ENCODE results near the gene COL9A2. TPM values are rescaled to one million over a fixed set of nuclear protein-coding genes. Genes with fewer than 3 reads are reported as not detected.

The COL9A2 gene
- total RNA-seq, 1 experiment from 2014 or later, result 3.0 TPM

DNA sequence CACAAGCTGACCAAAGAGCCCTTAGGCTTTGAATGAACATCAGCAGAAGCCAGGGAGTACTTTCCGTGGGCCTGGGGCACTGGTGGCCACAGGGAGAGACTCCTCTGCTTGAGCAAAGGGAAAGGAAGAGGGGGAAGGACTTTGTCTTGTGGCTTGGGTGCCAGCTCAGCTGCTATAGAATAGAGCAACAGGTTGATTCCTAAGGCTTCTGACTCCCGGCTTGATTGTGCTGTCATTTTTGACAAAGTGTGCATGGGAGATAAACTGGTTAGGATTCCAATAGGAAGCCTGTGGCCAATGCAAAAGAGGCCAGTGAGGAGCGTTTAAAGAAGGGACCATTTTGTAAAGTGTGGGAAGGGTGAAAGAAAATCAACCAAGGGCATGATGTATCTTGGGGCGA is 44.6 kb upstream of the COL9A2 start:
- no peak overlapping the region for H3K27ac Mint-ChIP-seq (ENCODE audit: unreplicated experiment)
- no peak for DNase-seq
- H3K36me3 Mint-ChIP-seq (ENCODE audit: insufficient read depth, unreplicated experiment), result no peaks in the 10 kb centered on the region
- peaks cover 5% of the 10 kb centered on the region for H3K9me3 Mint-ChIP-seq (ENCODE audit: low read depth, unreplicated experiment)
- H3K4me1 Mint-ChIP-seq (ENCODE audit: low read depth, unreplicated experiment), result no peaks in the 10 kb centered on the region
- CTCF ChIA-PET, result no interaction called here
- H3K27me3 Mint-ChIP-seq (ENCODE audit: unreplicated experiment), result peaks cover 22% of the 10 kb centered on the region
- H3K4me3 Mint-ChIP-seq (ENCODE audit: low read depth, unreplicated experiment), result no peak overlapping the region
- BruUV-seq (replicated peaks), result no TSS peak
- intact Hi-C loops (cut with micrococcal nuclease; ENCODE audit: unreplicated experiment), result no loop called here
- TF ChIP-seq, protein P1, sequence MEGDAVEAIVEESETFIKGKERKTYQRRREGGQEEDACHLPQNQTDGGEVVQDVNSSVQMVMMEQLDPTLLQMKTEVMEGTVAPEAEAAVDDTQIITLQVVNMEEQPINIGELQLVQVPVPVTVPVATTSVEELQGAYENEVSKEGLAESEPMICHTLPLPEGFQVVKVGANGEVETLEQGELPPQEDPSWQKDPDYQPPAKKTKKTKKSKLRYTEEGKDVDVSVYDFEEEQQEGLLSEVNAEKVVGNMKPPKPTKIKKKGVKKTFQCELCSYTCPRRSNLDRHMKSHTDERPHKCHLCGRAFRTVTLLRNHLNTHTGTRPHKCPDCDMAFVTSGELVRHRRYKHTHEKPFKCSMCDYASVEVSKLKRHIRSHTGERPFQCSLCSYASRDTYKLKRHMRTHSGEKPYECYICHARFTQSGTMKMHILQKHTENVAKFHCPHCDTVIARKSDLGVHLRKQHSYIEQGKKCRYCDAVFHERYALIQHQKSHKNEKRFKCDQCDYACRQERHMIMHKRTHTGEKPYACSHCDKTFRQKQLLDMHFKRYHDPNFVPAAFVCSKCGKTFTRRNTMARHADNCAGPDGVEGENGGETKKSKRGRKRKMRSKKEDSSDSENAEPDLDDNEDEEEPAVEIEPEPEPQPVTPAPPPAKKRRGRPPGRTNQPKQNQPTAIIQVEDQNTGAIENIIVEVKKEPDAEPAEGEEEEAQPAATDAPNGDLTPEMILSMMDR (IDR thresholded peaks at IDR 0.05; ENCODE audit: unreplicated experiment), result no peak

DNA sequence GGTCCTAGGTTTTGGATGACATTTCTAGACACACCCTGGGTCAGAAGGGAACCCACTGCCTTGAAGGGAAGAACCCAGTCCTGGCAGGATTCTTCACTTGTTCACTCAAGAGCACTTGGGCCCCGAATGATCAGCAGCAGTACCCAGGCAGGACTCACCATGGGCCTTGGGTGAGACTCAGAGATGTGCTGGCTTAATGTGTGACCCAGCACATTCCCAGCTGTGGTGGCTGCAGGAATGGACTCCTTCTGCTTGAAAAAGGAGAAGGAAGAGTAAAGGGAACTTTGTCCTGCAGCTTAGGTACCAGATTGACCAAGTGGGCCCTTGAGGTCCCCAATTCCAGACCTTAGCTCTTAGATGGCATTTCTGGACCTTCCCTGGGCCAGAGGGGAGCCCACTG is 44.1 kb upstream of the COL9A2 start:
- no peak for DNase-seq
- Mint-ChIP-seq H3K9me3 (ENCODE audit: low read depth, unreplicated experiment) (peaks cover 5% of the 10 kb centered on the region), H3K4me1 (ENCODE audit: low read depth, unreplicated experiment) (no peaks in the 10 kb centered on the region), H3K36me3 (ENCODE audit: insufficient read depth, unreplicated experiment) (no peaks in the 10 kb centered on the region), H3K27ac (ENCODE audit: unreplicated experiment) (no peak overlapping the region), H3K27me3 (ENCODE audit: unreplicated experiment) (peaks cover 22% of the 10 kb centered on the region), H3K4me3 (ENCODE audit: low read depth, unreplicated experiment) (no peak overlapping the region)
- CTCF ChIA-PET, result no interaction called here
- BruUV-seq (replicated peaks), result no TSS peak
- intact Hi-C loops (cut with micrococcal nuclease; ENCODE audit: unreplicated experiment), result no loop called here
- TF ChIP-seq, protein P1 (IDR thresholded peaks at IDR 0.05; ENCODE audit: unreplicated experiment), result no peak

DNA sequence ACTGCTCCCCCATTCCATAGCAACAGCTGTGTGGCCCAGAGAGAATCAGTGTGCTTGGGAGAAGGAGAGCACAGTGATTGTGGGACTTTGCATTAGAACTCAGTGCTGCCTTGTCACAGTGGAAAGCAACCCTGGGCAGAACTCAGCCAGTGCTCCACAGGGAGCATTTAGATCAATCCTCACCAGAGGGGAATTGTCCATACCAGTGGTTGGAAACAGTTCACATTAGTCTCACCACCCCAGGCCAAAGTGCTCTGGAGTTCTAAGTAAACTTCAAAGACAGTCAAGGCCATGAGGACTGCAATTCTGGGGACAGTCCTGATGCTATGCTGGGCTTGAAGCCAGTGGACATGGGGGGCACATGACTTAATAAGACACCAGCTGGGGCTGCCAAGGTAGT is 43.5 kb upstream of the COL9A2 start:
- H3K27me3 Mint-ChIP-seq (ENCODE audit: unreplicated experiment), result peaks cover 22% of the 10 kb centered on the region
- H3K9me3 Mint-ChIP-seq (ENCODE audit: low read depth, unreplicated experiment), result peaks cover 5% of the 10 kb centered on the region
- no peaks in the 10 kb centered on the region for H3K36me3 Mint-ChIP-seq (ENCODE audit: insufficient read depth, unreplicated experiment)
- no peak overlapping the region for H3K4me3 Mint-ChIP-seq (ENCODE audit: low read depth, unreplicated experiment)
- TF ChIP-seq, protein P1 (IDR thresholded peaks at IDR 0.05; ENCODE audit: unreplicated experiment), result no peak
- intact Hi-C loops (cut with micrococcal nuclease; ENCODE audit: unreplicated experiment), result no loop called here
- H3K4me1 Mint-ChIP-seq (ENCODE audit: low read depth, unreplicated experiment), result no peaks in the 10 kb centered on the region
- no peak overlapping the region for H3K27ac Mint-ChIP-seq (ENCODE audit: unreplicated experiment)
- no TSS peak for BruUV-seq (replicated peaks)
- DNase-seq, result no peak
- CTCF ChIA-PET, result no interaction called here

DNA sequence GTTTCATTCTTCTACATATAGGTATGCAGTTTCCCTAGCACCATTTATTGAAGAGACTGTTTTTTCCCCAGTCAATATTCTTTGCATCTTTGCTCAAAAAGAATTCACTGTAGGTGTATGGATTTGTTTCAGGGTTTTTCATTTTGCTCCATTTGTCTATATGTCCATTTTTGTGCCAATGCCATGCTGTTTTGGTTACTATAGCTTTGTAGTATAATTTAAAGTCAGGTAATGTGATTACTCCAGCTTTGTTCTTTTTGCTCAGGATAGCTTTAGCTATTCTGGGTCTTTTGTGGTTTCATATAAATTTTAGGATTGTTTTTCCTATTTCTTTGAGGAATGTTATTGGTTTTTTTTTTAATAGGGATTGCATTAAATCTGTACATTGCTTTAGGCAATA is 40.5 kb upstream of the COL9A2 start:
- DNase-seq, result no peak
- CTCF ChIA-PET, result no interaction called here
- Mint-ChIP-seq H3K27ac (ENCODE audit: unreplicated experiment) (no peak overlapping the region), H3K4me1 (ENCODE audit: low read depth, unreplicated experiment) (no peaks in the 10 kb centered on the region), H3K4me3 (ENCODE audit: low read depth, unreplicated experiment) (no peak overlapping the region), H3K36me3 (ENCODE audit: insufficient read depth, unreplicated experiment) (no peaks in the 10 kb centered on the region), H3K9me3 (ENCODE audit: low read depth, unreplicated experiment) (peaks cover 5% of the 10 kb centered on the region), H3K27me3 (ENCODE audit: unreplicated experiment) (peaks cover 22% of the 10 kb centered on the region)
- TF ChIP-seq, protein P1 (IDR thresholded peaks at IDR 0.05; ENCODE audit: unreplicated experiment), result no peak
- intact Hi-C loops (cut with micrococcal nuclease; ENCODE audit: unreplicated experiment), result no loop called here
- BruUV-seq (replicated peaks), result no TSS peak

DNA sequence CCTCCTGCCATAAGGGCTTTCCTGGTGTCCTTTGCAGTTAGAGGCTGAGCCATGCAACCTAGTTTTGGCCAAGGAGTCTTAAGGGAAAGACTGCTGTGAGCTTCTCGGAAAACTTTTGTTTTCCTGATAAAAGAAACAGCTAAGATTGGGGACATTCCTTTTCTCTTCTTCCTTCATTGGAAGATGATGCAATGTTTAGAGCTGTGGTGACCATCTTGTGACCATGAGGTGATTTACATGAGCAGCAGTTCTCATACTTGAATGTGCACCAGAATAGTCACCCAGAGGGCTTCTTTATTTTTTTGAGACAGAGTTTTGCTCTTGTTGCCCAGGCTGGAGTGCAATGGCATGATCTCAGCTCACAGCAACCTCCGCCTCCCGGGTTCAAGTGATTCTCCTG is 36.0 kb upstream of the COL9A2 start:
- Mint-ChIP-seq H3K4me3 (ENCODE audit: low read depth, unreplicated experiment) (no peak overlapping the region), H3K27me3 (ENCODE audit: unreplicated experiment) (peaks cover 8% of the 10 kb centered on the region), H3K27ac (ENCODE audit: unreplicated experiment) (no peak overlapping the region), H3K36me3 (ENCODE audit: insufficient read depth, unreplicated experiment) (no peaks in the 10 kb centered on the region), H3K9me3 (ENCODE audit: low read depth, unreplicated experiment) (peaks cover 2% of the 10 kb centered on the region), H3K4me1 (ENCODE audit: low read depth, unreplicated experiment) (no peaks in the 10 kb centered on the region)
- CTCF ChIA-PET, result no interaction called here
- TF ChIP-seq, protein P1 (IDR thresholded peaks at IDR 0.05; ENCODE audit: unreplicated experiment), result no peak
- no TSS peak for BruUV-seq (replicated peaks)
- intact Hi-C loops (cut with micrococcal nuclease; ENCODE audit: unreplicated experiment), result no loop called here
- no peak for DNase-seq
